Mesenteric fat pad (tissue), 1 donor: Measurements from ENCODE around the gene ZNF136. TPM values are rescaled to one million over a fixed set of nuclear protein-coding genes. Genes with fewer than 3 reads are reported as not detected.

Source experiments
- DNase-seq: peaks from one replicate; pipeline ENCODE4 v3.0.0-alpha.2; 2020; ENCODE audit warnings: low spot score
- long read RNA-seq: library from polyadenylated mRNA; unstranded; transcript quantifications from one replicate; pipeline ENCODE4 v2.0.0, GENCODE V29; 2020
- total RNA-seq: library from RNA; stranded (reverse); fragmentation: NEBNext Ultra II Directional; extraction: Animal tissue kit (Norgen Biotek cat#: 25700); gene quantifications from one replicate; pipeline ENCODE4 v1.2.1, GENCODE V29; 2021
- donor health status: DM: yes; HTN: yes; CAD: no.

The ZNF136 gene
- total RNA-seq, result 6.5 TPM
- long read RNA-seq, partial matches to known transcripts, result 0 of 5 reads
- long read RNA-seq, other reads (novel, unspliced or antisense), result 0 of 5 reads

GRCh38 chr19:12162882-12163806 lies at the start of gene ZNF136:
ZNF136 (plus strand) TSS chr19:12163096; CDS start chr19:12163204, 108 bp downstream.
- peak; percentile 96 for DNase-seq

- DNase-seq, result no peak
These were observed 49.8 kb upstream of the ZNF136 start for GRCh38 chr19:12113121-12113520.

- no peak for DNase-seq
These were observed 45.5 kb upstream of the ZNF136 start for GRCh38 chr19:12117201-12117970.

GRCh38 chr19:12126707-12127106 lies 36.2 kb upstream of the ZNF136 start:
- no peak for DNase-seq

GRCh38 chr19:12133069-12133468 lies 29.8 kb upstream of the ZNF136 start:
- DNase-seq, result no peak

- DNase-seq, result no peak
These were observed 25.5 kb upstream of the ZNF136 start for GRCh38 chr19:12137221-12137940.

GRCh38 chr19:12139269-12139668 lies 23.6 kb upstream of the ZNF136 start:
- DNase-seq, result no peak

- peak; percentile 97 for DNase-seq
These were observed 22.9 kb upstream of the ZNF136 start, which contains the start of gene ZNF20 for GRCh38 chr19:12139885-12140544. ZNF20 (minus strand) TSS chr19:12140350; CDS start chr19:12140182, 168 bp downstream.

- DNase-seq, result no peak
These were observed 22.1 kb upstream of the ZNF136 start for GRCh38 chr19:12140545-12141404.

- no peak for DNase-seq
These were observed 21.5 kb upstream of the ZNF136 start for GRCh38 chr19:12141405-12141736.

GRCh38 chr19:12145348-12145747 lies 17.5 kb upstream of the ZNF136 start:
- DNase-seq, result no peak

GRCh38 chr19:12155324-12155860 lies 7.5 kb upstream of the ZNF136 start:
- DNase-seq, result no peak

- peak; percentile 92 for DNase-seq
These were observed 6.5 kb upstream of the ZNF136 start, which contains the start of gene ZNF625 for GRCh38 chr19:12156223-12157058. ZNF625 (minus strand) TSS chr19:12156734; CDS start chr19:12156558, 176 bp downstream.

- DNase-seq, result no peak
These were observed 3.0 kb upstream of the ZNF136 start for GRCh38 chr19:12159773-12160414.

- DNase-seq, result no peak
These were observed 399 bp upstream of the ZNF136 start for GRCh38 chr19:12162513-12162881.

- DNase-seq, result no peak
These were observed 930 bp downstream of the ZNF136 start for GRCh38 chr19:12163826-12164225.

- no peak for DNase-seq
These were observed 3.7 kb downstream of the ZNF136 start for GRCh38 chr19:12166626-12167025.

- DNase-seq, result no peak
These were observed 17.5 kb downstream of the ZNF136 start for GRCh38 chr19:12180377-12180776.
